Activated CD4-positive, alpha-beta T cell treated with anti-CD3 and anti-CD28 coated beads, Interleukin-2, amount 50 U/mL, for 24 hours (primary cell): Measurements from ENCODE around the gene PLEKHH1.
"Not testable (repeated sequence)": the region's sequence is repeated elsewhere in the genome, so short reads cannot be mapped to it uniquely, and the experiment has no call there.

Source experiments
- DNase-seq, 2 donors: peaks; one replicate each; pipeline ENCODE4 v3.0.0-alpha.2; 2020; ENCODE audit warnings: low read depth in 1 of 2, low spot score in 1 of 2

PLEKHH1 gene

DNA sequence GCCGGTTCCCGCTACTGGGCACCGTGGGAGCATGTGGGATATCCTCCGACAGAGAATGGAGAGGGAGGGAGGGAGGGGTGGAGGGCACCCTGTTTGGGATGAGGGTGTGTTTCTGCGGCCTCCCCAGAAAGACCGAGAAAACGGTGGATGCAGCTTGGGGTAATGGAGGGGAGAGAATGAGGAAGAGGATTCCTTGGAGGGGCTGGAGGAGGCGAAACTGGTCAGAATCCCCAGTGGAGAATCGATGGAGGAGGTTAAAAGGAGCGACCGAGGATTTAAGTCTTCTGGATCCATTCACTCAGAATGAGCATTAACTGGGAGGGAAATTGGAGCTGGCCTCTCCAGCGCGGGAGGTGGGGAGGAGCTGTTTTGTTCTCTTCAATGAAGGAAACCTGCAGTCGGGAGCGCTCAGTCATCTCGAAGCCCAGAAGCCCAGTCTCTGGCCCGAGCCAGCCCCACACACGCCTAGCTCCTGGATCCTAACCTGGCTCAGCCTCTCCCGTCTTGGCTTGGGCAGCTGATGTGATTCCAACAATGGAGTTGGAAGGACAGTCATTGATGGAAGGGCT is 87.2 kb downstream of the PLEKHH1 start:
- no peak for DNase-seq

DNA sequence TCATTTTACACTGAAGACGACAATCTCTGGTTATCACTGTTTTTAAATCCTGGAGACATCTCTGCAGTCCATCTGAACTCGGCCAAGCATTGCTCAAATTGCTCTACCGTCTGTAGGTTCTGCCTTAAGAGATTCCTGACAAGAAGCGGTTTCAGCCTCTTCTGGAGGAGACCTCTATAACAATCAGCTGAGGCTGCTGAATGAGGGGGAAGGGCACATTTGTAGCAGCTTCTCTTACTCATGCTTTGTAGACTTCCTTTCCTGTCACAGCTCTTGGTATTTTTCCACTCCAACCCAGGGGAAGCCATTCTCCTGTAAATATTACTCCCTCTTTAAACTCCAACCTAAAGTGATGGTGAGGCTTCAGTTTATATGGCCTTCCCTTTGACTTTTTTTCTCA is 89.6 kb downstream of the PLEKHH1 start:
- DNase-seq: peak in 1 of 2 donors; percentile 11

DNA sequence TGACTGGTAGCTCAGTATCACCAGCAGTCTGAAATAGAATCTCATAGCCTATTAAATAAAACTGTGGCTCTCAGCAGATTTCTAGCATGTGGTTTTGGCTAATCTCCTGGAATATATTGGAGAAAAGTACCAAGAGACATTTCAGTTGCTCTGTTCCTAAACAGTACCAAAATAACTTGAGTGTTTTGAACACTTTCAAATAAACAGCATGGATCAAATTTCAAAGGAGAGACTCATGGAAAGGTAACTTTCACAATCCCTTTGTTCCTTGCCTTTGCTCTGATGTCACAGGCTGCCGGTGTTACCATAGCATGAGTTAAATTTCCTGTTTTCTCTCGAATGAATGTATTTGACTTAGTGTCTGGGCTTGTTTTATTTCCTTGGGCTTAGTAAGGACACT is 90.0 kb downstream of the PLEKHH1 start:
- DNase-seq: no peak

DNA sequence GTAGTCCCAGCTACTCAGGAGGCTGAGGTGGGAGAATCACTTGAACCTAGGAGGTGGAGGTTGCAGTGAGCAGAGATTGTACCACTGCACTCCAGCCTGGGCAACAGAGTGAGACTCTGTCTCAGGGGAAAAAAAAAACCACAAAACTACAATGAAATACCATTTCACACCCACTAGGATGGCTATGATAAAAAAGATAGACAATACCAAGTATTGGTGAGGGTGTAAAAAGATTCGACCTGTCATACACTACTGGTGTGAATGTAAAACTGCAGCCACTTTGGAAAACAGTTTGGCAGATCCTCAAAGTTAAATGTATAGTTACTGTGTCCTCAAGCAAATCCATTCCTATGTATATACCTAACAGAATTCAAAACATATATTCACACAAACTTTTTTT is 93.0 kb downstream of the PLEKHH1 start:
- DNase-seq: not testable (repeated sequence)

DNA sequence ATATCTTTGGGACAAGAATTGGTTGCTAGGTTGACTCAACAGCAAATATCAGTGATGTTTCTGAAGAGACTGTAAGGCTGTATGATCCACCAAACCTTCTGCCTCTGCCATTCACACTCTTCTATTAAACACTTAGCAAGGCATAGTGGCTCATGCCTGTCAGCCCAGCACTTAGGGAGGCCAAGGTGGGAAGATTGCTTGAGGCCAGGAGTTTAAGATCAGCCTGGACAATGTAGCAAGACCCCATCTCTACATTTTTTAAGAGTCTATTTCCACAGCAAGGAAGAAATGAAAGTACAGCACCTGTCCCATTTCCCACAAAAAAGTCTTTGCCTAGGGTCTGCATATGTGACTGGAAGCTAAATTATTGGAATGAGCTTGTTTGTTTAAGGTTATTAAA is 94.4 kb downstream of the PLEKHH1 start:
- no peak for DNase-seq

DNA sequence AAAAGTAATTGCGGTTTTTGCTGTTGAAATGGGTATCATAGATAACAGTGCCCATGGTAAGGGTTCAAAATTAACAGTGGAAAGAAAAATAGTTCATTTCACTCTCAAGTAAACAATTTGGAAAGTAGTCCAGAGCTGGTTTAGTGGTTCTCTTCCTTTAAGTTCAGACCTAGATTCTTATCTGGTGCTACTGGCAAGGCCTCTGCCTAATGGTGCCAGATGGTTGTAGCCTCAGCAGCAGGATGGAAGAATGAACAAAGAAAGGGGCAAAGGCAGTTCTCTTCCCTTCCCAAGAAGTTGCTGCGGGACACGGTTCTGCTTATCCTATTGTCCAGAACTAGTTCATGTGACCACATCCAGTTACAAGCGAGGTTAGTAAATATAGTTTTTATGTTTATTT is 97.1 kb downstream of the PLEKHH1 start:
- no peak for DNase-seq

DNA sequence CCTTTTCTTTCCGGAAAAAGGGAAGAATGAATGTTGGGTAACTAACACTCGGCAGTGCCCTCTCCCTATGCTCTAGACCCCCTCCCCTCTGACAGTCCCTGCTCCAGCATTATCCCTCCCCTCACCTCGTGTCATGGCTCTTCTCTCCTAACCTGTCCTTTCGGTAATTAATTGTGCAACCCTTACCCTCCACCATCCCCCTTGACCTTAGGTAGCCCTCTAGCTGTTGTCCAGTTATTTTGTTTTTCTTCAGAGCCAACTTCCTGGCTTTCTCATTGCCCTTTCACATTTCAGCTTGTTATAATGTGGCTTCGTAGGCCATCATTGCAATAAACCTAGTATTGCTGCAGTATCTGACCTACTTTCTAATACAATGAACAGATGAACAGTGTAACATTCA is 97.8 kb downstream of the PLEKHH1 start:
- DNase-seq: no peak

DNA sequence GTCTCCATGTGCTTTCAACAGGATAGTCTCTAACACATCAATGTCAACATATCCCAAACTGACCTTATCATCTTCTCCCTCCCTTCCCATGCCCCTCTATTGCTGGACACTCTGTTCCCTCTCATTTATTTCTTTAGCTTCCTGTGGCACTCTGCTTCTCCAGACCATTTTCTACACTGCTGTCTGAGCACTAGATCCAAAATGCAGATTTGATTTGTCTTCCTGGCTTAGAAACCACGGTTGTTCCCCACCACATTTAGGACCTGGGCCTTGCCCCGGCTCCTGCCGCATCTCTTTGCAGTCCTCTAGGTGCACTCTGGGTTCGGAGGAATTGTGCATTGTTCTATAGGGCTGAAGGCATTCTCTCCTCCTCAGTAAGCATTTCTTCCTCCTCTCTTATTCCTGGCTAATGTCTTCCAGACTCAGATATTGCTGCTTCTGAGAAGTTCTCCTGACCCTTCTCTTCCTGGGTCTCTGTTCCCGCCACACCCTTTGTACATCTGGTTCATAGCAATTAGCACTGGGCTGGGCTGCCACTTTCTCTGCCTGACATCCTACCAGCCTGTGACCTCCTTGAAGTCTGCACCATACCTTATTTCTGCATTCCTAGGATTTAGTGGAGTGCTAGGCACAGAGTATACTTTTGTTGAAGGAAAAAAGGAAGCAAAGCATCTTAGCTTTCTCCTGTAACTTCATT is 100.5 kb downstream of the PLEKHH1 start:
- DNase-seq: no peak

DNA sequence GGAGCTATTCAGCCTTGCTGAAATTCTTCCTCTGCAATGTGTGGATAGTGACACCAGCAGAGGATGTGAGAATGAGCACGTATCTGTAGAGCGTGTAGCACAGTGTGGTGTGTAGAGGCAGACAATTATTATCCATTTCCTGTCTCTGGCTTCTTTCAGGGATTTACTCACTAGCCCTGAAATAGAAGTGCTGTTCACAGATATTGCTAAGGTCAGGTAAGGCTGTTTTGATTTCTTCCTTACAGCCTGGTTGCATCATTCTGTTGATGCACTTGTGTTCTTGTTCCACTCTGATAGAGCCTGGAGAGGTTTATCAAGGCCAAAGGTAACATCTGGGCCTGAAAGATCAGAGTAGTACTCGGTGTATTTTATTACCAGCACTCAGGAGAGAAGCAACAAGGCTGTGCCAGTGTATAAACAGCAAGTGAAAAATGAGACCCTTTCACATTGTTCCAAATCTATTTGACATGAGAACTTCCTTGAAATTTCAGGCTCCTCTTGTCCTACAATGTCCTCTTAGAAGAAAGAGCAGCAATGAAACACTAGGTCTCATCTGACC is 103.3 kb downstream of the PLEKHH1 start:
- DNase-seq: no peak

DNA sequence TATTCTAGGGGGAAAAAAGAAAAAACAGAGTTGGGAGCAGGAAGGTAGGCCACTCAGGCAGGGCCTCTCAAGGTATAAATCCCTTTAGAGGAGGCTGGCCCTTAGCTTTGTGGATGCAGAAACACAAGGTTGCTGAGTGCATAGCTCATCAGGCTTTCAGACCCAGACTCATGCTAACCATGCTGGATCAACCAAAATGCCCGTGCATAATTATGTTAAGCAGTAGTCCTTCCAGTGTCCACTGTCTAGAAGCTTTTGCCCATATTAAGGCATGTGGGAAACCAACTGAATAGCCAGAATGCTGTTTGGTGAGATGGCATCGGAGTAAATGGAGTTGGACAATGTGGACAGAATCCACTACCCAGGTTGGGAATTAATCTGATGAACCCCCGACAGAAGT is 105.6 kb downstream of the PLEKHH1 start:
- DNase-seq: no peak
